Prostate gland (tissue), 2 donors: ENCODE measurements around the gene OR51B6. TPM values are rescaled to one million over a fixed set of nuclear protein-coding genes. Genes with fewer than 3 reads are reported as not detected.
"Not testable (repeated sequence)": the region's sequence is repeated elsewhere in the genome, so short reads cannot be mapped to it uniquely, and the experiment has no call there.

Experiments used
- DNase-seq: peaks from one replicate; pipeline ENCODE4 v3.0.0-alpha.2; 2019; ENCODE audit warnings: low spot score
- H3K27ac ChIP-seq, 2 donors: fragments of 200-600 bp; sonication (generic); 2 replicates each; pipeline ENCODE4 v1.5.1; 2017 to 2019
- H3K27me3 ChIP-seq: fragments of 200-600 bp; sonication (generic); replicated peaks from 2 replicates; pipeline ENCODE4 v1.5.1; 2019; ENCODE audit not compliant: insufficient read depth
- H3K36me3 ChIP-seq, 2 donors: fragments of 200-600 bp; sonication (generic); 1 replicate in 1 of 2; 2 replicates in 1 of 2; pipeline versions ENCODE4 v1.5.1 to v1.8.1; 2017 to 2019
- H3K4me1 ChIP-seq: fragments of 200-600 bp; sonication (generic); replicated peaks from 2 replicates; pipeline ENCODE4 v1.5.1; 2019
- H3K4me3 ChIP-seq, 2 donors: fragments of 200-600 bp; sonication (generic); 2 replicates each; pipeline ENCODE4 v1.5.1; 2017 to 2019
- H3K9me3 ChIP-seq: fragments of 200-600 bp; sonication (generic); 2 replicates; pipeline ENCODE4 v1.5.1; 2017
- CTCF ChIP-seq, 4 experiments: fragments of 200-600 bp in 2 of 4; fragments of 450-650 bp in 2 of 4; sonication (generic) in 2 of 4; IDR thresholded peaks; 1 replicate in 3 of 4; 2 replicates in 1 of 4; pipeline ENCODE4 v1.5.1; 2016 to 2019; ENCODE audit warnings: antibody characterized with exemption in 4 of 4, mild to moderate bottlenecking in 2 of 4, moderate library complexity in 2 of 4
- POLR2A ChIP-seq: fragments of 450-650 bp; IDR thresholded peaks from one replicate; pipeline ENCODE4 v1.6.1; 2016; ENCODE audit warnings: antibody characterized with exemption, mild to moderate bottlenecking
- POLR2AphosphoS5 ChIP-seq: sonication (generic); formaldehyde crosslinking; IDR thresholded peaks from one replicate; pipeline ENCODE4 v1.6.1; 2017; ENCODE audit warnings: antibody characterized with exemption
- WGBS: methylation state at CpG from one replicate; pipeline ENCODE4 v1.1.5; 2018; 5-methylcytosine and 5-hydroxymethylcytosine counted together
- intact Hi-C: fragments of 100-400 bp; cut with DNase I; formaldehyde crosslinking; loops from one replicate; pipeline ENCODE4 v1.14.2; 2022
- total RNA-seq, 2 donors: library from RNA; depleted of rRNA; stranded (reverse); fragments of >200 nt; gene quantifications; one replicate each; pipeline ENCODE4 v1.1.0, GENCODE V29; 2016

The OR51B6 gene
- total RNA-seq, 2 donors from 2014 or later, result not detected

- TF ChIP-seq POLR2A, result no peak
- TF ChIP-seq POLR2AphosphoS5, result no peak
- no peak for TF ChIP-seq CTCF (IDR thresholded peaks at IDR 0.05)
Measured at GRCh38 chr11:5307256-5308019, 43.9 kb upstream of the OR51B6 start.

GRCh38 chr11:5310423-5310822 is 40.9 kb upstream of the OR51B6 start:
- no peak for DNase-seq
- 100% methylated on average over 1 of the region's 1 CpG for WGBS
- TF ChIP-seq POLR2AphosphoS5, result no peak
- Histone ChIP-seq H3K36me3 (no peaks in the 10 kb centered on the region), H3K4me1 (no peaks in the 10 kb centered on the region), H3K4me3 (no peak overlapping the region), H3K27ac (no peak overlapping the region), H3K27me3 (no peaks in the 10 kb centered on the region), H3K9me3 (no peaks in the 10 kb centered on the region)
- intact Hi-C loops, result no loop called here

More at GRCh38 chr11:5307256-5308019, 43.9 kb upstream of the OR51B6 start:
- no peaks in the 10 kb centered on the region for H3K36me3 ChIP-seq
- no peak overlapping the region for H3K27ac ChIP-seq
- 39% methylated on average over 2 of the region's 2 CpGs for WGBS
- H3K4me3 ChIP-seq, result no peak overlapping the region
- DNase-seq, result no peak
- intact Hi-C loops, result no loop called here
- H3K4me1 ChIP-seq, result no peaks in the 10 kb centered on the region
- H3K27me3 ChIP-seq, result no peaks in the 10 kb centered on the region
- H3K9me3 ChIP-seq, result no peaks in the 10 kb centered on the region

GRCh38 chr11:5313326-5314023 is 37.8 kb upstream of the OR51B6 start:
- WGBS, result 74% methylated on average over 3 of the region's 3 CpGs
- H3K27ac ChIP-seq, H3K36me3 ChIP-seq, H3K4me1 ChIP-seq, H3K27me3 ChIP-seq, intact Hi-C loops, H3K9me3 ChIP-seq, DNase-seq, H3K4me3 ChIP-seq: not testable (repeated sequence)

- no peaks in the 10 kb centered on the region for H3K27me3 ChIP-seq
- no peaks in the 10 kb centered on the region for H3K9me3 ChIP-seq
- WGBS, result 47% methylated on average over 5 of the region's 5 CpGs
- no peak for TF ChIP-seq POLR2AphosphoS5
- no peak for TF ChIP-seq POLR2A
- TF ChIP-seq CTCF (IDR thresholded peaks at IDR 0.05), result no peak
- H3K4me1 ChIP-seq, result no peaks in the 10 kb centered on the region
- no peak overlapping the region for H3K4me3 ChIP-seq
- H3K27ac ChIP-seq, result no peak overlapping the region
- DNase-seq, result no peak
- intact Hi-C loops, result no loop called here
- no peaks in the 10 kb centered on the region for H3K36me3 ChIP-seq
Measured at GRCh38 chr11:5317292-5317691, 34.0 kb upstream of the OR51B6 start.

GRCh38 chr11:5324197-5324596 is 27.1 kb upstream of the OR51B6 start, which contains the start of gene OR51B2:
Gene OR51B2 (minus strand): TSS chr11:5324297. CDS start chr11:5324297, 0 bp downstream.
- Histone ChIP-seq H3K4me3 (no peak within 1 kb of the TSS), H3K27me3 (no peaks in the 10 kb centered on the region), H3K27ac (no peak within 1 kb of the TSS), H3K9me3 (no peaks in the 10 kb centered on the region), H3K4me1 (no peaks in the 10 kb centered on the region), H3K36me3 (no peaks in the 10 kb centered on the region)
- intact Hi-C loops, result no loop called here
- WGBS, result 79% methylated on average over 3 of the region's 3 CpGs
- no peak for TF ChIP-seq POLR2AphosphoS5
- no peak for TF ChIP-seq CTCF (IDR thresholded peaks at IDR 0.05)
- TF ChIP-seq POLR2A, result no peak
- DNase-seq, result no peak
